HepG2 (cell line): ENCODE results near the gene EIF4A3. TPM values are rescaled to one million over a fixed set of nuclear protein-coding genes. Genes with fewer than 3 reads are reported as not detected.

Experiments used
- ATAC-seq: fragments of 200-7000 bp; cut with Tn5 transposase; 3 replicates; pipeline ENCODE4 v1.9.1; 2020; ENCODE audit warnings: mild to moderate bottlenecking, moderate library complexity
- BruUV-seq: library from RNA; stranded (reverse); fragments of 400-500 nt; replicated peaks from 2 replicates; lab custom pipeline; 2021; lab: Mats Ljungman, UMichigan
- CTCF ChIA-PET: fragments of 300-600 bp; formaldehyde crosslinking; extraction: SDS; loops from one replicate; lab custom pipeline; 2021; ENCODE audit warnings: low total read pairs, inconsistent platforms, low intra/inter-chr PET ratio; lab: Yijun Ruan, JAX
- POLR2A ChIA-PET: fragments of 350-600 bp; sonication (Branson Sonifier 250); formaldehyde crosslinking; loops from one replicate; lab custom pipeline; 2020; ENCODE audit warnings: antibody characterized with exemption, inconsistent platforms; lab: Yijun Ruan, JAX
- DNase-seq: peaks from one replicate; pipeline ENCODE4 v3.0.0-alpha.2; 2015; ENCODE audit warnings: low spot score
- FAIRE-seq: peaks from 3 replicates; lab custom pipeline; 2011; peaks lifted over from hg19 to GRCh38; lab: Jason Lieb, UNC
- H2AFZ ChIP-seq: one replicate; pipeline ENCODE4 v1.6.1; 2011; ENCODE audit warnings: low read length, inconsistent platforms
- H3K27ac ChIP-seq: fragments of 300-600 bp; 3 replicates; pipeline ENCODE4 v1.8.0; 2011; ENCODE audit warnings: mixed run types, mild to moderate bottlenecking, mixed read lengths, low read length, inconsistent platforms; ENCODE audit not compliant: insufficient read depth; ENCODE audit errors: extremely low read length
- H3K27me3 ChIP-seq, 2 experiments: fragments of 200-600 bp in 1 of 2; 2 replicates in 1 of 2; 3 replicates in 1 of 2; pipeline versions ENCODE4 v1.6.0 to v1.8.0; 2011; ENCODE audit warnings: low read length in 2 of 2, mild to moderate bottlenecking in 2 of 2, moderate library complexity in 2 of 2, inconsistent platforms in 1 of 2; ENCODE audit not compliant: insufficient read depth in 2 of 2, control insufficient read depth in 1 of 2
- H3K36me3 ChIP-seq, 2 experiments: fragments of 200-600 bp in 1 of 2; replicated peaks in 1 of 2; 2 replicates in 1 of 2; 3 replicates in 1 of 2; pipeline versions ENCODE4 v1.5.1 to v1.8.0; 2011; ENCODE audit warnings: low read length in 2 of 2, inconsistent platforms in 1 of 2; ENCODE audit not compliant: insufficient read depth in 2 of 2, control insufficient read depth in 1 of 2
- H3K4me1 ChIP-seq: 2 replicates; pipeline ENCODE4 v1.5.1; 2012; ENCODE audit warnings: low read length, inconsistent platforms; ENCODE audit not compliant: insufficient read depth
- H3K4me2 ChIP-seq: 2 replicates; pipeline ENCODE4 v1.6.0; 2011; ENCODE audit warnings: low read depth, low read length, inconsistent platforms
- H3K4me3 ChIP-seq, 3 experiments: fragments of 200-600 bp in 1 of 3; sonication (generic), shearing (Covaris generic) in 1 of 3; replicated peaks in 1 of 3; 2 replicates each; pipeline ENCODE4 v1.5.1; 2011 to 2016; ENCODE audit warnings: low read length in 3 of 3, inconsistent platforms in 2 of 3, low read depth in 2 of 3, mild to moderate bottlenecking in 2 of 3, control low read depth in 1 of 3, mixed read lengths in 1 of 3; ENCODE audit not compliant: insufficient read depth in 1 of 3
- H3K79me2 ChIP-seq: one replicate; pipeline ENCODE4 v1.6.1; 2011; ENCODE audit warnings: low read length, inconsistent platforms; ENCODE audit not compliant: insufficient read depth
- H3K9ac ChIP-seq: 2 replicates; pipeline ENCODE4 v1.6.0; 2011; ENCODE audit warnings: mild to moderate bottlenecking, low read depth, low read length, inconsistent platforms; ENCODE audit not compliant: insufficient read depth
- H3K9me3 ChIP-seq: 2 replicates; pipeline ENCODE4 v1.5.1; 2012; ENCODE audit warnings: mild to moderate bottlenecking, low read length
- H4K20me1 ChIP-seq: 2 replicates; pipeline ENCODE4 v1.6.0; 2011; ENCODE audit warnings: inconsistent platforms, mild to moderate bottlenecking, low read length, moderate library complexity; ENCODE audit not compliant: insufficient read depth
- AGO2 ChIP-seq: fragments of 200-400 bp; formaldehyde crosslinking; optimal IDR thresholded peaks from 2 replicates; pipeline ENCODE3; 2017; ENCODE audit warnings: mild to moderate bottlenecking, low read depth, low read length, moderate library complexity
- CEBPZ ChIP-seq: IDR thresholded peaks from 2 replicates; pipeline ENCODE4 v1.6.1; 2012; ENCODE audit warnings: low read length, improper control_type of control experiment
- KLF15 ChIP-seq: sonication (generic); formaldehyde crosslinking; IDR thresholded peaks from 2 replicates; pipeline ENCODE4 v1.8.1; 2023; ENCODE audit warnings: borderline replicate concordance, mild to moderate bottlenecking, inconsistent platforms, missing genetic modification reagents, mixed read lengths
- MYC ChIP-seq: sonication (generic); formaldehyde crosslinking; IDR thresholded peaks from 2 replicates; pipeline ENCODE4 v1.9.0; 2021; ENCODE audit warnings: missing genetic modification reagents, borderline replicate concordance
- TEAD3 ChIP-seq: optimal IDR thresholded peaks from 2 replicates; pipeline ENCODE3; 2016; ENCODE audit warnings: borderline replicate concordance
- THYN1 ChIP-seq: sonication (generic); formaldehyde crosslinking; IDR thresholded peaks from 2 replicates; pipeline ENCODE4 v1.8.1; 2023; ENCODE audit warnings: low read depth, mild to moderate bottlenecking, moderate library complexity, missing genetic modification reagents, borderline replicate concordance
- ZNF496 ChIP-seq: sonication (generic); formaldehyde crosslinking; IDR thresholded peaks from 2 replicates; pipeline ENCODE4 v1.8.1; 2023; ENCODE audit warnings: mild to moderate bottlenecking, moderate library complexity, missing genetic modification reagents; ENCODE audit not compliant: insufficient replicate concordance
- ZNF513 ChIP-seq: sonication (generic); formaldehyde crosslinking; conservative IDR thresholded peaks from 2 replicates; pipeline ENCODE4 v1.5.0; 2020; ENCODE audit warnings: missing genetic modification reagents
- ZNF567 ChIP-seq: sonication (generic); formaldehyde crosslinking; IDR thresholded peaks from 2 replicates; pipeline ENCODE4 v1.8.1; 2023; ENCODE audit warnings: mild to moderate bottlenecking, missing genetic modification reagents, borderline replicate concordance
- ZNF672 ChIP-seq: sonication (generic); formaldehyde crosslinking; IDR thresholded peaks from 2 replicates; pipeline ENCODE4 v1.8.1; 2022; ENCODE audit warnings: missing genetic modification reagents
- WGBS: methylation state at CpG from one replicate; pipeline ENCODE4 v1.1.6; 2017; ENCODE audit warnings: low lambda C conversion rate; 5-methylcytosine and 5-hydroxymethylcytosine counted together
- in situ Hi-C: cut with HindIII; loops from 2 replicates; pipeline ENCODE4 v1.10.0; 2017; ENCODE audit warnings: low pct_unique_long_range_greater_than_20kb; ENCODE audit not compliant: extremely low pct_ligation_motif_present
- intact Hi-C: fragments of 100-400 bp; cut with micrococcal nuclease; formaldehyde crosslinking; loops from one replicate; pipeline ENCODE4 v1.10.0; 2022; ENCODE audit not compliant: unreplicated experiment
- polyA plus RNA-seq, 8 experiments: library from polyadenylated mRNA; depleted of rRNA in 3 of 8; stranded (reverse) in 7 of 8; unstranded in 1 of 8; fragments of >200 nt; fragmentation: Illumina TruSeq in 4 of 8; extraction: Trizol in 4 of 8; gene quantifications; 2 replicates each; pipeline versions ENCODE4 v1.2.1 to v1.2.3, GENCODE V29; 2011 to 2016; ENCODE audit warnings: low read depth in 4 of 8, missing spikeins in 1 of 8, mixed read lengths in 1 of 8; ENCODE audit not compliant: insufficient read depth in 1 of 8
- total RNA-seq, 5 experiments: library from RNA; depleted of rRNA; stranded (reverse); fragments of >200 nt; fragmentation: Illumina TruSeq; extraction: Trizol; gene quantifications; 2 replicates each; pipeline ENCODE4 v1.2.3, GENCODE V29; 2016; ENCODE audit warnings: low read depth in 1 of 5

The EIF4A3 gene
- total and polyA plus RNA-seq, 2 of the 13 experiments (the other 11 are each of a cell fraction or from before 2014, with no cell fraction given): 145 to 187 TPM

- no peaks in the 10 kb centered on the region for H3K27me3 ChIP-seq
- H3K4me2 ChIP-seq: no peak overlapping the region
- FAIRE-seq: no peak
- WGBS: 92% methylated on average over 26 of the region's 26 CpGs
- H3K9me3 ChIP-seq: no peaks in the 10 kb centered on the region
- ChIA-PET CTCF (no interaction called here), POLR2A (interaction anchor here (0.8 kb wide), 1 partner anchor 10 kb away, joined by 3 read pairs; no protein-coding TSS in a partner anchor)
- H3K4me1 ChIP-seq: no peaks in the 10 kb centered on the region
- no peak overlapping the region for H3K9ac ChIP-seq
- intact Hi-C loops: no loop called here
- in situ Hi-C loops: no loop called here
- DNase-seq: no peak
- no peaks in the 10 kb centered on the region for H3K79me2 ChIP-seq
- H3K4me3 ChIP-seq: no peak overlapping the region
- peak; percentile 52 for ATAC-seq
- no peaks in the 10 kb centered on the region for H4K20me1 ChIP-seq
- BruUV-seq: no TSS peak
- no peaks in the 10 kb centered on the region; a peak in 1 of 5 replicates for H3K36me3 ChIP-seq
- TF ChIP-seq ZNF672 (CRISPR knock-in tag) (no peak), ZNF567 (CRISPR knock-in tag) (no peak), AGO2 (peak; percentile 74), ZNF496 (CRISPR knock-in tag) (no peak)
- H3K27ac ChIP-seq: no peak overlapping the region
- H2AFZ ChIP-seq: no peak overlapping the region
These were observed 35.0 kb downstream of the EIF4A3 start for GRCh38 chr17:80111702-80112470.

GRCh38 chr17:80110927-80111701 is 35.8 kb downstream of the EIF4A3 start:
- no peak for ATAC-seq
- Histone ChIP-seq H2AFZ (no peak overlapping the region), H4K20me1 (no peaks in the 10 kb centered on the region), H3K4me1 (no peaks in the 10 kb centered on the region), H3K9me3 (no peaks in the 10 kb centered on the region), H3K36me3 (no peaks in the 10 kb centered on the region; a peak in 1 of 5 replicates), H3K4me2 (no peak overlapping the region), H3K4me3 (no peak overlapping the region), H3K27ac (no peak overlapping the region), H3K9ac (no peak overlapping the region), H3K79me2 (no peaks in the 10 kb centered on the region), H3K27me3 (no peaks in the 10 kb centered on the region)
- WGBS: 91% methylated on average over 20 of the region's 21 CpGs
- BruUV-seq: no TSS peak
- TF ChIP-seq TEAD3 (CRISPR knock-in tag) (no peak), CEBPZ (no peak), ZNF513 (CRISPR knock-in tag) (no peak), THYN1 (CRISPR knock-in tag) (no peak), MYC (CRISPR knock-in tag) (no peak), KLF15 (CRISPR knock-in tag) (no peak)
- ChIA-PET CTCF (no interaction called here), POLR2A (interaction anchor here (1.6 kb wide), 1 partner anchor 10 kb away, joined by 7 read pairs; the partner anchor contains the start of gene GAA)
- intact Hi-C loops (no loop called here), in situ Hi-C loops (no loop called here)
- DNase-seq: no peak
- no peak for FAIRE-seq
